Stomach (tissue), 4 donors: ENCODE data around the gene NPFF.

Experiments
- CTCF ChIP-seq, 7 experiments: fragments of 450-650 bp in 4 of 7; fragments of 200-600 bp in 3 of 7; sonication (generic) in 3 of 7; IDR thresholded peaks; one replicate each; pipeline ENCODE4 v1.5.1; 2016 to 2019; ENCODE audit warnings: antibody characterized with exemption in 7 of 7, control low read depth in 2 of 7, mild to moderate bottlenecking in 1 of 7
- EP300 ChIP-seq: sonication (generic); formaldehyde crosslinking; IDR thresholded peaks from one replicate; pipeline ENCODE4 v1.6.1; 2017; ENCODE audit warnings: antibody characterized with exemption
- POLR2A ChIP-seq, 4 donors: fragments of 450-650 bp; IDR thresholded peaks; one replicate each; pipeline ENCODE4 v1.6.1; 2016; ENCODE audit warnings: antibody characterized with exemption in 4 of 4, control low read depth in 2 of 4, mild to moderate bottlenecking in 1 of 4, moderate library complexity in 1 of 4
- POLR2AphosphoS5 ChIP-seq, 3 donors: sonication (generic); formaldehyde crosslinking; IDR thresholded peaks; one replicate each; pipeline ENCODE4 v1.6.1; 2016; ENCODE audit warnings: antibody characterized with exemption in 3 of 3

- TF ChIP-seq CTCF (IDR thresholded peaks at IDR 0.05) (no peak), EP300 (no peak), POLR2A (IDR thresholded peaks at IDR 0.05) (no peak), POLR2AphosphoS5 (IDR thresholded peaks at IDR 0.05) (no peak)
Measured at GRCh38 chr12:53461591-53461990, 45.7 kb downstream of the NPFF start.
